ENCODE results near the gene PDE9A. TPM values are rescaled to one million over a fixed set of nuclear protein-coding genes. Genes with fewer than 3 reads are reported as not detected.

Gene PDE9A
- total RNA-seq, 4 donors from 2014 or later, result 29.2 to 68.4 (median 40.4) TPM

DNA sequence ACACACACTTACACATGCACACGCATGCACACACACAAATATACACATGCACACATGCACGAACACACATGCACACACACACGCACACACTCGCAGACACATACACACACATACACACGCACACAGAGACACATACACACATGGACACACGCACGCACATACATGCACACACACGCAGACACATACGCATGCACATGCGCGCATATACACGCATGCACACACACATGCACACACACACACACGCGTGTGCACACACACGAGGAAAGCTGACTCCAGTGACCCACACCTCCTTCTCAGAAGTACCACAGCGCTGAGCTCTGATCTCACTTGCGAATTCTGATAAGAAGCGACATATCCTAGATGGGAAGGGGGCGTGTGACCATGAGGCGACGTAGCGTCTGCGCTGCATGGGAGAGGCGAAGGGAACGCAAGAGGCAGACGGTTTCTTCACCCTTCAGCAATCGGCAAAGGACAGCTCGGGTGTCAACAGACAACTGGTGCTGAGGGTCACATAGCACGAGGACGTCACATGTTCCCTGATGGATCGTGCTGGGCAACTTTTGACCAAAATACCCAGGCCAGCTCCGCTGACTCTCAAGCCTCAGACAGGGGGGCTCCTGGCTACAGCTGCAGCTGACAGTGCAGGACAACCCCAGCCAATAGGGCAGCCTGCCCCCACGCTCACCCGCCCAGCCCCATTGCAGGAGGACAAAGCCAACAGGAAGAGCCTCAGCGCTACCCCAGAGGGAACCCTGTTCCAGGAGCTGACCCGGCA is 16.0 kb upstream of the PDE9A start:
- no peaks in the 10 kb centered on the region for H3K36me3 ChIP-seq
- no peak overlapping the region for H3K4me3 ChIP-seq
- DNase-seq (ENCODE audit: extremely low spot score), result no peak
- intact Hi-C loops (cut with DNase I), result no loop called here
- H3K27me3 ChIP-seq, result peaks cover 0 to 20% (median 0%) of the 10 kb centered on the region in 4 donors
- WGBS, result 92% methylated on average over 32 of the region's 36 CpGs
- H3K9me3 ChIP-seq, result no peaks in the 10 kb centered on the region
- no peak overlapping the region for H3K27ac ChIP-seq (replicated peaks in 1 of 4)
- no peak for TF ChIP-seq EP300 (IDR thresholded peaks at IDR 0.05)
- no peak for TF ChIP-seq POLR2A (IDR thresholded peaks at IDR 0.05; ENCODE audit: low read depth)
- TF ChIP-seq, protein P1, sequence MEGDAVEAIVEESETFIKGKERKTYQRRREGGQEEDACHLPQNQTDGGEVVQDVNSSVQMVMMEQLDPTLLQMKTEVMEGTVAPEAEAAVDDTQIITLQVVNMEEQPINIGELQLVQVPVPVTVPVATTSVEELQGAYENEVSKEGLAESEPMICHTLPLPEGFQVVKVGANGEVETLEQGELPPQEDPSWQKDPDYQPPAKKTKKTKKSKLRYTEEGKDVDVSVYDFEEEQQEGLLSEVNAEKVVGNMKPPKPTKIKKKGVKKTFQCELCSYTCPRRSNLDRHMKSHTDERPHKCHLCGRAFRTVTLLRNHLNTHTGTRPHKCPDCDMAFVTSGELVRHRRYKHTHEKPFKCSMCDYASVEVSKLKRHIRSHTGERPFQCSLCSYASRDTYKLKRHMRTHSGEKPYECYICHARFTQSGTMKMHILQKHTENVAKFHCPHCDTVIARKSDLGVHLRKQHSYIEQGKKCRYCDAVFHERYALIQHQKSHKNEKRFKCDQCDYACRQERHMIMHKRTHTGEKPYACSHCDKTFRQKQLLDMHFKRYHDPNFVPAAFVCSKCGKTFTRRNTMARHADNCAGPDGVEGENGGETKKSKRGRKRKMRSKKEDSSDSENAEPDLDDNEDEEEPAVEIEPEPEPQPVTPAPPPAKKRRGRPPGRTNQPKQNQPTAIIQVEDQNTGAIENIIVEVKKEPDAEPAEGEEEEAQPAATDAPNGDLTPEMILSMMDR (IDR thresholded peaks at IDR 0.05), result no peak
- peaks cover 5 to 36% (median 29%) of the 10 kb centered on the region in 4 donors for H3K4me1 ChIP-seq

DNA sequence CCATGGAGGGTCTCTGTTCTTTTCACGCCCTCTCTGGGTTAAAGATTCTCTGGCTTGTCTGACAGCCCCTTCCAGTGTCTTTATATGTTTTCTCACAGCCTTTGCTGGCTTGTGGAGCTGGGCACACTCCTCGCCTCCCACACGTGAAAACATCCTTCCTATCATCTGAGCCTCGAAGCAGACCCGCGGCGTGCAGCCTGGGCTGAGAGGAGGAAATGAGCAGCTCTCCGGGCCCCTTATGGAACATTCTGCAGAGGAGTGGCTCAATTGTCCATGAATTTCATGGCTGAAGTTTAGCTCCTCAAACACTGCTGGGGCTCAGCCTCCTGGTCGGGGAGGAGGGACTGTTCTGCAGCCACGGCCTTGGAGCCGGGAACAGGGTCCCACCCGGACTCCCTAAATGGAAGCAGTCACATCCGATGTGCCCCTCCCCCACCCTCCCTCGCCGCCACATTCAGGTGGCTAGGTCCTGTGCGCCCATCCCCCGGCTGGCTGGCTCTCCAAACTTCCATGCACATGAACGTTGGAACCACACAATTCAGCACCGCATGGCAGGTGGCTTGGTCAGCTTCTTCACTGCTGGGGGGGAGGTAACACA is 15.1 kb upstream of the PDE9A start:
- Histone ChIP-seq H3K27me3 (peaks cover 0 to 20% (median 0%) of the 10 kb centered on the region in 4 donors), H3K4me3 (no peak overlapping the region), H3K4me1 (peaks cover 5 to 36% (median 29%) of the 10 kb centered on the region in 4 donors), H3K36me3 (no peaks in the 10 kb centered on the region), H3K27ac (replicated peaks in 1 of 4) (no peak overlapping the region), H3K9me3 (no peaks in the 10 kb centered on the region)
- intact Hi-C loops (cut with DNase I), result no loop called here
- WGBS, result 67% methylated on average over 17 of the region's 19 CpGs
- DNase-seq (ENCODE audit: extremely low spot score), result no peak
- no peak for TF ChIP-seq POLR2AphosphoS5 (IDR thresholded peaks at IDR 0.05)
- no peak for TF ChIP-seq POLR2A (IDR thresholded peaks at IDR 0.05; ENCODE audit: low read depth)
- TF ChIP-seq EP300 (IDR thresholded peaks at IDR 0.05), result no peak
- TF ChIP-seq, protein P1 (IDR thresholded peaks at IDR 0.05), result no peak

DNA sequence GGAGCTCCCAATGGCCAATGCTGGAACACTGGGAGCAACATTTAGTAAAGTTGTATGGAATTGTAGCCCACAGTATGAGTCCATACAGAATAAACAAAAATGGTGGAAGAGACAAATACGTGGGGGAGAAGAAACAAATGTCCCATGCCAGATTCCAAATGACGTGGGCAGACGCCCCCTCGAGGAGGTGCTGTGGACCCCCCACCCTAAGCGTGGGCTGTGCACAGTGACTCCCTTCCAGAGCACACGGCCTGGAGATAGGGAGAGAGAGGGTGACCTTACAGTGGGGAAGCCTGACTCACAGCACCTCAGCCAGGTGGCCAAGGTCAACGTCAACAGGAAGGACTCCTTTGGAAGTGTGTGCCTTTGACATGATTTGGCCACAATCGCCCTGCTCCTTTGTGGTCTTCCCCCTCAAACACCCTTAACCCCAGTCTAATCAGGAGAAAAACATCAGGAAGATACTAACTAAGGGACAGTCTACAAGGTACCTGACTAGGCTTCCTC is 13.7 kb upstream of the PDE9A start:
- peaks cover 0 to 20% (median 0%) of the 10 kb centered on the region in 4 donors for H3K27me3 ChIP-seq
- TF ChIP-seq EP300 (IDR thresholded peaks at IDR 0.05) (no peak), POLR2AphosphoS5 (IDR thresholded peaks at IDR 0.05) (no peak), POLR2A (IDR thresholded peaks at IDR 0.05; ENCODE audit: low read depth) (no peak)
- TF ChIP-seq, protein P1 (IDR thresholded peaks at IDR 0.05), result no peak
- peaks cover 5 to 47% (median 36%) of the 10 kb centered on the region in 4 donors for H3K4me1 ChIP-seq
- no peak overlapping the region for H3K27ac ChIP-seq (replicated peaks in 1 of 4)
- no peak for DNase-seq (ENCODE audit: extremely low spot score)
- no peaks in the 10 kb centered on the region for H3K36me3 ChIP-seq
- no peak overlapping the region for H3K4me3 ChIP-seq
- no peaks in the 10 kb centered on the region for H3K9me3 ChIP-seq
- WGBS, result 90% methylated on average over 8 of the region's 8 CpGs
- intact Hi-C loops (cut with DNase I), result no loop called here

DNA sequence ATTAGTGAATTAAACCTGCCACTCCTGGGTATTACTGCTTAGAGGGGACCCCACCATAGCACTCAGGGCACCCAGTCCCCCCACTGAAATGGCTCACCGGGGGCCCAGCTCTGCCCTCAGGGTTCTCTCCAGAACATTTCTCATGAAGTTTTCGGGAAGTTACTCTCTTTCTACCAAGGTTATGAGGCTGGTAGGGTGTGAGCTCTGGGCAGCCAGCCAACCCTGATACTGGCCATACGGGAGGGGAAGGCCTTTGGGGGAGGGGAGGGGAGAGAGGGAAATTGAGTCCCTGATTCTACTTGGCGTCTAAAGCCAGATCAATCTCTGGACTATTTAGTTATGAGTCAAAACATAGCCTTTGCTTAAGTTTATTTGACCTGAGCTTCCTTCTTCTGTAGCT is 12.9 kb upstream of the PDE9A start:
- Histone ChIP-seq H3K9me3 (no peaks in the 10 kb centered on the region), H3K4me3 (no peak overlapping the region), H3K27me3 (peaks cover 0 to 20% (median 0%) of the 10 kb centered on the region in 4 donors), H3K4me1 (peaks cover 5 to 48% (median 36%) of the 10 kb centered on the region in 4 donors), H3K36me3 (no peaks in the 10 kb centered on the region), H3K27ac (replicated peaks in 1 of 4) (no peak overlapping the region)
- intact Hi-C loops (cut with DNase I), result no loop called here
- TF ChIP-seq EP300 (IDR thresholded peaks at IDR 0.05), result no peak
- TF ChIP-seq POLR2A (IDR thresholded peaks at IDR 0.05; ENCODE audit: low read depth), result no peak
- WGBS, result 33% methylated on average over 4 of the region's 4 CpGs
- no peak for DNase-seq (ENCODE audit: extremely low spot score)

Data from esophagus muscularis mucosa (tissue), 4 donors.